GM12892 (cell line): ENCODE results near the gene KIAA1191.
"Not testable (repeated sequence)": the region's sequence is repeated elsewhere in the genome, so short reads cannot be mapped to it uniquely, and the experiment has no call there.

ENCODE experiments used
- DNase-seq: peaks from one replicate; pipeline ENCODE4 v3.0.0; 2011; ENCODE audit not compliant: insufficient read length
- FAIRE-seq: peaks from 2 replicates; lab custom pipeline; 2011; peaks lifted over from hg19 to GRCh38; lab: Jason Lieb, UNC
- POLR2A ChIP-seq: IDR thresholded peaks from 2 replicates; pipeline ENCODE4 v1.6.1; 2011; ENCODE audit warnings: low read depth, low read length, control low read depth
- POLR2AphosphoS5 ChIP-seq: IDR thresholded peaks from 2 replicates; pipeline ENCODE4 v1.6.1; 2011; ENCODE audit warnings: low read depth, low read length, control low read depth
- TAF1 ChIP-seq: IDR thresholded peaks from 2 replicates; pipeline ENCODE4 v1.6.1; 2011; ENCODE audit warnings: low read depth, mild to moderate bottlenecking, control low read depth, low read length, borderline replicate concordance

KIAA1191 gene

GRCh38 chr5:176334031-176334770 is 27.4 kb downstream of the KIAA1191 start:
- TF ChIP-seq TAF1 (no peak), POLR2A (no peak), POLR2AphosphoS5 (no peak)
- FAIRE-seq (no peak), DNase-seq (no peak)

GRCh38 chr5:176320577-176320976 is 41.0 kb downstream of the KIAA1191 start:
- FAIRE-seq (no peak), DNase-seq (no peak)
- TF ChIP-seq POLR2A, result no peak
- no peak for TF ChIP-seq POLR2AphosphoS5
- no peak for TF ChIP-seq TAF1

- no peak for TF ChIP-seq POLR2AphosphoS5
- no peak for TF ChIP-seq POLR2A
- no peak for TF ChIP-seq TAF1
- FAIRE-seq, result no peak
- no peak for DNase-seq
These were observed 41.6 kb downstream of the KIAA1191 start for GRCh38 chr5:176319827-176320554.

GRCh38 chr5:176317534-176318374 is 43.8 kb downstream of the KIAA1191 start:
- DNase-seq, result no peak
- TF ChIP-seq POLR2AphosphoS5, result no peak
- TF ChIP-seq POLR2A, result no peak
- TF ChIP-seq TAF1, result no peak

GRCh38 chr5:176305356-176305755 is 56.2 kb downstream of the KIAA1191 start:
- not testable (repeated sequence) for DNase-seq, FAIRE-seq

More at GRCh38 chr5:176317534-176318374, 43.8 kb downstream of the KIAA1191 start:
- no peak for FAIRE-seq
